Right atrium auricular region (tissue), 2 donors: ENCODE measurements around the gene SCN7A. TPM values are rescaled to one million over a fixed set of nuclear protein-coding genes. Genes with fewer than 3 reads are reported as not detected.

Source experiments
- DNase-seq: peaks from one replicate; pipeline ENCODE4 v3.0.0-alpha.2; 2019; ENCODE audit warnings: low spot score
- H3K27ac ChIP-seq, 2 donors: fragments of 200-600 bp; sonication (generic); 1 replicate in 1 of 2; 2 replicates in 1 of 2; pipeline ENCODE4 v1.5.1; 2016 to 2019
- H3K27me3 ChIP-seq, 2 donors: fragments of 200-600 bp; sonication (generic); one replicate each; pipeline versions ENCODE4 v1.5.1 to v1.6.0; 2017 to 2019
- H3K36me3 ChIP-seq: fragments of 200-600 bp; sonication (generic); one replicate; pipeline ENCODE4 v1.5.1; 2016
- H3K4me1 ChIP-seq, 2 donors: fragments of 200-600 bp; sonication (generic); one replicate each; pipeline versions ENCODE4 v1.5.1 to v1.6.0; 2017 to 2019
- H3K4me3 ChIP-seq, 2 donors: fragments of 200-600 bp; sonication (generic); 1 replicate in 1 of 2; 2 replicates in 1 of 2; pipeline ENCODE4 v1.5.1; 2017 to 2019; ENCODE audit warnings: mild to moderate bottlenecking in 1 of 2, moderate library complexity in 1 of 2
- H3K9me3 ChIP-seq, 2 donors: fragments of 200-600 bp; sonication (generic); one replicate each; pipeline ENCODE4 v1.5.1; 2019
- CTCF ChIP-seq, 2 donors: fragments of 200-600 bp; sonication (generic); IDR thresholded peaks; one replicate each; pipeline ENCODE4 v1.5.1; 2019; ENCODE audit warnings: antibody characterized with exemption in 2 of 2
- total RNA-seq, 2 donors: library from RNA; depleted of rRNA; stranded (reverse); fragments of >200 nt; gene quantifications; one replicate each; pipeline ENCODE4 v1.1.0, GENCODE V29; 2016

SCN7A gene
- total RNA-seq, 2 donors from 2014 or later, result 6.2 to 30.6 TPM

GRCh38 chr2:166451468-166451867 lies 42.6 kb downstream of the SCN7A start:
- no peak overlapping the region for H3K27ac ChIP-seq
- no peaks in the 10 kb centered on the region for H3K9me3 ChIP-seq
- H3K4me3 ChIP-seq, result no peak overlapping the region
- no peak for DNase-seq
- no peaks in the 10 kb centered on the region for H3K4me1 ChIP-seq
- H3K36me3 ChIP-seq, result no peaks in the 10 kb centered on the region
- TF ChIP-seq CTCF (IDR thresholded peaks at IDR 0.05), result no peak
- H3K27me3 ChIP-seq, result no peaks in the 10 kb centered on the region

- TF ChIP-seq CTCF (IDR thresholded peaks at IDR 0.05), result no peak
- no peak overlapping the region for H3K27ac ChIP-seq
- H3K9me3 ChIP-seq, result no peaks in the 10 kb centered on the region
- no peaks in the 10 kb centered on the region for H3K27me3 ChIP-seq
- DNase-seq, result no peak
- no peaks in the 10 kb centered on the region for H3K4me1 ChIP-seq
- no peaks in the 10 kb centered on the region for H3K36me3 ChIP-seq
- H3K4me3 ChIP-seq, result no peak overlapping the region
Measured at GRCh38 chr2:166449439-166449838, 44.6 kb downstream of the SCN7A start.

- Histone ChIP-seq H3K4me1 (no peaks in the 10 kb centered on the region), H3K9me3 (no peaks in the 10 kb centered on the region), H3K27me3 (no peaks in the 10 kb centered on the region), H3K36me3 (no peaks in the 10 kb centered on the region), H3K4me3 (no peak overlapping the region), H3K27ac (no peak overlapping the region)
- no peak for TF ChIP-seq CTCF (IDR thresholded peaks at IDR 0.05)
- no peak for DNase-seq
Measured at GRCh38 chr2:166448106-166448505, 45.9 kb downstream of the SCN7A start.

- Histone ChIP-seq H3K4me3 (no peak overlapping the region), H3K27me3 (no peaks in the 10 kb centered on the region), H3K36me3 (no peaks in the 10 kb centered on the region), H3K27ac (no peak overlapping the region), H3K9me3 (no peaks in the 10 kb centered on the region), H3K4me1 (no peaks in the 10 kb centered on the region)
- no peak for TF ChIP-seq CTCF (IDR thresholded peaks at IDR 0.05)
- no peak for DNase-seq
Measured at GRCh38 chr2:166444306-166444705, 49.7 kb downstream of the SCN7A start.

GRCh38 chr2:166440313-166440712 lies 53.7 kb downstream of the SCN7A start:
- H3K27ac ChIP-seq, result no peak overlapping the region
- no peak for TF ChIP-seq CTCF (IDR thresholded peaks at IDR 0.05)
- DNase-seq, result no peak
- no peaks in the 10 kb centered on the region for H3K27me3 ChIP-seq
- no peaks in the 10 kb centered on the region for H3K36me3 ChIP-seq
- H3K4me1 ChIP-seq, result no peaks in the 10 kb centered on the region
- no peaks in the 10 kb centered on the region for H3K9me3 ChIP-seq
- H3K4me3 ChIP-seq, result no peak overlapping the region

GRCh38 chr2:166439078-166439477 lies 55.0 kb downstream of the SCN7A start:
- H3K9me3 ChIP-seq, result no peaks in the 10 kb centered on the region
- no peak overlapping the region for H3K27ac ChIP-seq
- TF ChIP-seq CTCF (IDR thresholded peaks at IDR 0.05), result no peak
- no peak overlapping the region for H3K4me3 ChIP-seq
- no peaks in the 10 kb centered on the region for H3K27me3 ChIP-seq
- DNase-seq, result no peak
- H3K36me3 ChIP-seq, result no peaks in the 10 kb centered on the region
- no peaks in the 10 kb centered on the region for H3K4me1 ChIP-seq
